GM12878 (cell line): Measurements from ENCODE around the gene ADAMTSL1. TPM values are rescaled to one million over a fixed set of nuclear protein-coding genes. Genes with fewer than 3 reads are reported as not detected.

Experiments used
- ATAC-seq: fragments of 200-7000 bp; cut with Tn5 transposase; 3 replicates; pipeline ENCODE4 v1.9.1; 2020; ENCODE audit warnings: mild to moderate bottlenecking, moderate library complexity
- BruUV-seq: library from RNA; stranded (reverse); fragments of 400-500 nt; replicated peaks from 2 replicates; lab custom pipeline; 2021; lab: Mats Ljungman, UMichigan
- CTCF ChIA-PET: fragments of 300-600 bp; sonication (Branson Sonifier 250); formaldehyde crosslinking; extraction: SDS; loops from one replicate; lab custom pipeline; 2021; ENCODE audit warnings: inconsistent platforms; lab: Yijun Ruan, JAX
- POLR2A ChIA-PET: fragments of 350-600 bp; formaldehyde crosslinking; extraction: SDS; loops from one replicate; lab custom pipeline; 2021; ENCODE audit warnings: inconsistent platforms; lab: Charles Lee
- RAD21 ChIA-PET: fragments of 300-600 bp; sonication (Branson Sonifier 250); formaldehyde crosslinking; loops from one replicate; lab custom pipeline; 2023; ENCODE audit warnings: antibody characterized with exemption; ENCODE audit not compliant: unreplicated experiment; lab: Charles Lee
- SMC1A ChIA-PET: fragments of 300-600 bp; sonication (Branson Sonifier 250); formaldehyde crosslinking; loops from one replicate; lab custom pipeline; 2023; ENCODE audit not compliant: unreplicated experiment, uncharacterized antibody; lab: Charles Lee
- DNase-seq: peaks from one replicate; pipeline ENCODE4 v3.0.0-alpha.2; 2011; ENCODE audit warnings: low read depth, low spot score
- FAIRE-seq: peaks from 3 replicates; lab custom pipeline; 2011; peaks lifted over from hg19 to GRCh38; lab: Jason Lieb, UNC
- H2AFZ ChIP-seq: 2 replicates; pipeline ENCODE4 v1.6.0; 2011; ENCODE audit warnings: low read depth, low read length, control low read depth; ENCODE audit not compliant: control insufficient read depth
- H3K27ac ChIP-seq: 2 replicates; pipeline ENCODE4 v1.5.1; 2011; ENCODE audit warnings: control low read depth; ENCODE audit not compliant: control insufficient read depth, insufficient read depth
- H3K27me3 ChIP-seq, 2 experiments: replicated peaks in 1 of 2; 2 replicates each; pipeline versions ENCODE4 v1.6.0 to v1.6.1; 2011; ENCODE audit warnings: low read length in 1 of 2; ENCODE audit not compliant: control insufficient read depth in 2 of 2, insufficient read depth in 2 of 2
- H3K36me3 ChIP-seq, 2 experiments: 2 replicates each; pipeline ENCODE4 v1.5.1; 2011; ENCODE audit warnings: low read length in 1 of 2; ENCODE audit not compliant: control insufficient read depth in 2 of 2, insufficient read depth in 2 of 2
- H3K4me1 ChIP-seq: 2 replicates; pipeline ENCODE4 v1.6.1; 2011; ENCODE audit warnings: mild to moderate bottlenecking, low read length, moderate library complexity, mixed read lengths; ENCODE audit not compliant: control insufficient read depth, insufficient read depth
- H3K4me2 ChIP-seq: 2 replicates; pipeline ENCODE4 v1.6.0; 2011; ENCODE audit warnings: control low read depth; ENCODE audit not compliant: control insufficient read depth, insufficient read depth
- H3K4me3 ChIP-seq: fragments of 200-600 bp; sonication (generic); 2 replicates; pipeline ENCODE4 v1.5.1; 2016
- H3K79me2 ChIP-seq: 2 replicates; pipeline ENCODE4 v1.6.0; 2011; ENCODE audit warnings: low read length; ENCODE audit not compliant: control insufficient read depth, insufficient read depth
- H3K9ac ChIP-seq: 2 replicates; pipeline ENCODE4 v1.8.0; 2011; ENCODE audit warnings: low read length, control low read depth, mixed read lengths; ENCODE audit not compliant: control insufficient read depth, insufficient read depth
- H3K9me3 ChIP-seq: replicated peaks from 3 replicates; pipeline ENCODE4 v1.5.1; 2011; ENCODE audit warnings: mild to moderate bottlenecking, low read length; ENCODE audit not compliant: control insufficient read depth, insufficient read depth
- H4K20me1 ChIP-seq: 2 replicates; pipeline ENCODE4 v1.6.0; 2011; ENCODE audit not compliant: control insufficient read depth, insufficient read depth
- ATF3 ChIP-seq: IDR thresholded peaks from 2 replicates; pipeline ENCODE4 v1.6.1; 2011; ENCODE audit warnings: low read depth, mild to moderate bottlenecking, low read length, moderate library complexity, borderline replicate concordance; ENCODE audit errors: extremely low read depth
- BCLAF1 ChIP-seq: fragments of 450-650 bp; IDR thresholded peaks from 2 replicates; pipeline ENCODE4 v1.6.1; 2017; ENCODE audit warnings: antibody characterized with exemption, mild to moderate bottlenecking, moderate library complexity
- CEBPB ChIP-seq, 2 experiments: fragments of 150-350 bp in 1 of 2; IDR thresholded peaks; 2 replicates each; pipeline ENCODE4 v1.6.1; 2012 to 2014; ENCODE audit warnings: low read depth in 2 of 2, low read length in 2 of 2, borderline replicate concordance in 1 of 2, inconsistent platforms in 1 of 2
- CHD4 ChIP-seq: fragments of 200-600 bp; sonication (generic); IDR thresholded peaks from 2 replicates; pipeline ENCODE4 v1.6.1; 2016; ENCODE audit warnings: mild to moderate bottlenecking
- CREB1 ChIP-seq: IDR thresholded peaks from 2 replicates; pipeline ENCODE4 v1.6.1; 2012; ENCODE audit warnings: low read depth, mild to moderate bottlenecking, inconsistent platforms
- ETV6 ChIP-seq, 2 experiments: fragments of 450-650 bp in 1 of 2; IDR thresholded peaks in 1 of 2; conservative IDR thresholded peaks in 1 of 2; 2 replicates each; pipeline ENCODE4 v1.6.1; 2014; ENCODE audit warnings: antibody characterized with exemption in 1 of 2, borderline replicate concordance in 1 of 2, low read depth in 1 of 2, mild to moderate bottlenecking in 1 of 2, moderate library complexity in 1 of 2
- EZH2 ChIP-seq: IDR thresholded peaks from 2 replicates; pipeline ENCODE4 v1.6.1; 2012; ENCODE audit warnings: low read depth, mild to moderate bottlenecking, control low read depth, inconsistent platforms, low read length, borderline replicate concordance; ENCODE audit not compliant: control insufficient read depth
- MEF2B ChIP-seq: fragments of 450-650 bp; IDR thresholded peaks from 2 replicates; pipeline ENCODE4 v1.6.1; 2018; ENCODE audit warnings: mild to moderate bottlenecking, moderate library complexity; ENCODE audit not compliant: partially characterized antibody, poor library complexity, severe bottlenecking
- MTA2 ChIP-seq: fragments of 450-650 bp; IDR thresholded peaks from 2 replicates; pipeline ENCODE4 v1.6.1; 2016; ENCODE audit warnings: low read depth, mild to moderate bottlenecking, moderate library complexity
- NR2C2 ChIP-seq: IDR thresholded peaks from 2 replicates; pipeline ENCODE4 v1.6.1; 2011; ENCODE audit warnings: borderline replicate concordance, low read depth; ENCODE audit not compliant: control insufficient read depth, insufficient read length
- NRF1 ChIP-seq: conservative IDR thresholded peaks from 2 replicates; pipeline ENCODE4 v1.6.1; 2011; ENCODE audit warnings: mild to moderate bottlenecking, low read depth, low read length, improper control_type of control experiment
- POLR2A ChIP-seq: IDR thresholded peaks from 2 replicates; pipeline ENCODE4 v1.6.1; 2011; ENCODE audit warnings: low read depth, mild to moderate bottlenecking, low read length
- SMAD5 ChIP-seq: IDR thresholded peaks from 2 replicates; pipeline ENCODE4 v1.6.1; 2016; ENCODE audit warnings: antibody characterized with exemption, low read depth
- SPI1 ChIP-seq: IDR thresholded peaks from 2 replicates; pipeline ENCODE4 v1.6.1; 2011; ENCODE audit warnings: low read depth, mild to moderate bottlenecking, low read length, moderate library complexity, borderline replicate concordance; ENCODE audit not compliant: insufficient read depth
- USF2 ChIP-seq: IDR thresholded peaks from 2 replicates; pipeline ENCODE4 v1.6.1; 2011; ENCODE audit warnings: low read depth, low read length, improper control_type of control experiment, borderline replicate concordance
- in situ Hi-C: fragments of 300-500 bp; cut with MboI; formaldehyde crosslinking; loops from 9 replicates; pipeline ENCODE4 v1.14.3; 2018; ENCODE audit warnings: mixed read lengths
- intact Hi-C: fragments of 100-400 bp; cut with micrococcal nuclease; formaldehyde crosslinking; loops from one replicate; pipeline ENCODE4 v1.14.2; 2022; ENCODE audit not compliant: unreplicated experiment
- polyA plus RNA-seq, 11 experiments: library from polyadenylated mRNA; depleted of rRNA in 4 of 11; unstranded in 6 of 11; stranded (reverse) in 5 of 11; fragments of >200 nt; fragmentation: Nextera tagmentation in 4 of 11; fragmentation: Illumina TruSeq in 1 of 11; extraction: Ambion mirVana in 4 of 11; extraction: Trizol in 1 of 11; gene quantifications; 1 replicate in 1 of 11; 2 replicates in 10 of 11; pipeline versions ENCODE4 v1.2.1 to v1.2.3, GENCODE V29; 2011 to 2016; ENCODE audit warnings: inconsistent platforms in 2 of 11, missing spikeins in 2 of 11, low read depth in 1 of 11
- total RNA-seq, 4 experiments: library from RNA; depleted of rRNA in 3 of 4; stranded (reverse); fragments of >200 nt in 3 of 4; fragmentation: Illumina TruSeq in 1 of 4; extraction: Trizol in 1 of 4; gene quantifications; 2 replicates each; pipeline versions ENCODE4 v1.2.1 to v1.2.3, GENCODE V29; 2013 to 2021

The ADAMTSL1 gene
- total and polyA plus RNA-seq, 10 of the 15 experiments (the other 5 are each of a cell fraction or from before 2014, with no cell fraction given): 0.01 to 0.10 (median 0.07) TPM; not detected in 6

GRCh38 chr9:18594837-18595236 lies 120.9 kb downstream of the ADAMTSL1 start:
- SMC1A ChIA-PET: no interaction called here
- no peaks in the 10 kb centered on the region for H4K20me1 ChIP-seq
- TF ChIP-seq CREB1: no peak
- no peak for TF ChIP-seq CHD4
- TF ChIP-seq NR2C2: no peak
- TF ChIP-seq MTA2: no peak
- no peak for TF ChIP-seq POLR2A
- no peak for TF ChIP-seq CEBPB (IDR thresholded peaks at IDR 0.05; ENCODE audit: borderline replicate concordance in 1 of 2, low read depth in 2 of 2, low read length in 2 of 2)
- TF ChIP-seq ATF3: no peak
- TF ChIP-seq NRF1: no peak
- no peak for TF ChIP-seq EZH2
- no peak for TF ChIP-seq BCLAF1
- no peak for TF ChIP-seq SMAD5
- no peak for TF ChIP-seq USF2
- TF ChIP-seq ETV6 (conservative IDR thresholded peaks at IDR 0.05 in 1 of 2, IDR thresholded peaks at IDR 0.05 in 1 of 2; ENCODE audit: borderline replicate concordance in 1 of 2, low read depth in 1 of 2): no peak
- TF ChIP-seq SPI1: no peak
- no peak for TF ChIP-seq MEF2B
- no TSS peak for BruUV-seq
- DNase-seq (no peak), ATAC-seq (no peak), FAIRE-seq (no peak)
- H3K36me3 ChIP-seq: no peaks in the 10 kb centered on the region
- no peaks in the 10 kb centered on the region for H3K79me2 ChIP-seq
- H3K27ac ChIP-seq: no peak overlapping the region
- in situ Hi-C loops: no loop called here
- no peak overlapping the region for H2AFZ ChIP-seq
- no peak overlapping the region for H3K4me3 ChIP-seq
- H3K9ac ChIP-seq: no peak overlapping the region
- CTCF ChIA-PET: no interaction called here
- RAD21 ChIA-PET: no interaction called here
- H3K4me2 ChIP-seq: no peak overlapping the region
- POLR2A ChIA-PET: no interaction called here
- H3K9me3 ChIP-seq: no peaks in the 10 kb centered on the region; the same call in 2 of the 3 replicates
- H3K4me1 ChIP-seq: no peaks in the 10 kb centered on the region
- H3K27me3 ChIP-seq: no peaks in the 10 kb centered on the region
- intact Hi-C loops: no loop called here
